ENCODE data around the gene HERC3. TPM values are rescaled to one million over a fixed set of nuclear protein-coding genes. Genes with fewer than 3 reads are reported as not detected.

Gene HERC3
- total and polyA plus RNA-seq, 4 donors: 6.2 to 48.0 (median 24.9) TPM

GRCh38 chr4:88618782-88619485 lies 26.7 kb downstream of the HERC3 start:
- Histone ChIP-seq H3K27ac (ENCODE audit: low read depth in 1 of 2, low read length in 1 of 2) (peak overlapping the region in 1 of 2 donors; percentile 53), H3K4me1 (ENCODE audit: control insufficient read depth in 5 of 5, insufficient read depth in 5 of 5, low read length in 5 of 5) (peaks cover 0 to 16% (median 0%) of the 10 kb centered on the region in 5 donors), H3K27me3 (ENCODE audit: control insufficient read depth in 3 of 3, insufficient read depth in 3 of 3, low read length in 2 of 3) (no peaks in the 10 kb centered on the region), H3K36me3 (ENCODE audit: control insufficient read depth in 4 of 4, insufficient read depth in 4 of 4, low read length in 4 of 4) (peaks cover 0 to 1% (median 0%) of the 10 kb centered on the region in 4 donors), H3K4me3 (no peak overlapping the region), H3K9ac (ENCODE audit: insufficient read depth in 1 of 2, low read length in 2 of 2) (no peak overlapping the region), H3K9me3 (ENCODE audit: control insufficient read depth in 4 of 4, insufficient read depth in 3 of 4, low read length in 3 of 4) (peaks cover 0 to 3% (median 0%) of the 10 kb centered on the region in 4 donors)
- 82 to 90% methylated on average over 3 of the region's 3 CpGs for WGBS, 2 donors
- TF ChIP-seq CTCF (IDR thresholded peaks at IDR 0.05; ENCODE audit: control extremely low read depth, extremely low read depth): no peak
- no peak for ATAC-seq (ENCODE audit: insufficient read depth, low FRiP score)
- DNase-seq: no peak

- no peak for TF ChIP-seq CTCF (IDR thresholded peaks at IDR 0.05; ENCODE audit: control extremely low read depth, extremely low read depth)
- no peaks in the 10 kb centered on the region for H3K27me3 ChIP-seq (ENCODE audit: control insufficient read depth in 3 of 3, insufficient read depth in 3 of 3, low read length in 2 of 3)
- peaks cover 0 to 3% (median 0%) of the 10 kb centered on the region in 4 donors for H3K9me3 ChIP-seq (ENCODE audit: control insufficient read depth in 4 of 4, insufficient read depth in 3 of 4, low read length in 3 of 4)
- no peak for ATAC-seq (ENCODE audit: insufficient read depth, low FRiP score)
- H3K9ac ChIP-seq (ENCODE audit: insufficient read depth in 1 of 2, low read length in 2 of 2): no peak overlapping the region
- peaks cover 0 to 1% (median 0%) of the 10 kb centered on the region in 4 donors for H3K36me3 ChIP-seq (ENCODE audit: control insufficient read depth in 4 of 4, insufficient read depth in 4 of 4, low read length in 4 of 4)
- H3K4me1 ChIP-seq (ENCODE audit: control insufficient read depth in 5 of 5, insufficient read depth in 5 of 5, low read length in 5 of 5): peaks cover 0 to 16% (median 0%) of the 10 kb centered on the region in 5 donors
- 67 to 97% methylated on average over 1 of the region's 1 CpG for WGBS, 2 donors
- no peak for DNase-seq
- H3K27ac ChIP-seq (ENCODE audit: low read depth in 1 of 2, low read length in 1 of 2): peak overlapping the region in 1 of 2 donors; percentile 56
- H3K4me3 ChIP-seq: no peak overlapping the region
Measured at GRCh38 chr4:88619971-88620370, 27.7 kb downstream of the HERC3 start.

GRCh38 chr4:88621763-88622327 lies 29.6 kb downstream of the HERC3 start:
- 95 to 98% methylated on average over 2 of the region's 2 CpGs for WGBS, 2 donors
- ATAC-seq (ENCODE audit: insufficient read depth, low FRiP score) (no peak), DNase-seq (no peak)
- Histone ChIP-seq H3K9me3 (ENCODE audit: control insufficient read depth in 4 of 4, insufficient read depth in 3 of 4, low read length in 3 of 4) (peaks cover 0 to 3% (median 0%) of the 10 kb centered on the region in 4 donors), H3K36me3 (ENCODE audit: control insufficient read depth in 4 of 4, insufficient read depth in 4 of 4, low read length in 4 of 4) (peaks cover 0 to 1% (median 0%) of the 10 kb centered on the region in 4 donors), H3K27me3 (ENCODE audit: control insufficient read depth in 3 of 3, insufficient read depth in 3 of 3, low read length in 2 of 3) (no peaks in the 10 kb centered on the region), H3K4me3 (no peak overlapping the region), H3K4me1 (ENCODE audit: control insufficient read depth in 5 of 5, insufficient read depth in 5 of 5, low read length in 5 of 5) (peaks cover 0 to 15% (median 0%) of the 10 kb centered on the region in 5 donors), H3K27ac (ENCODE audit: low read depth in 1 of 2, low read length in 1 of 2) (no peak overlapping the region), H3K9ac (ENCODE audit: insufficient read depth in 1 of 2, low read length in 2 of 2) (no peak overlapping the region)
- no peak for TF ChIP-seq CTCF (IDR thresholded peaks at IDR 0.05; ENCODE audit: control extremely low read depth, extremely low read depth)
